ENCODE measurements around the gene CRYGS.

The CRYGS gene

GRCh38 chr3:186493525-186494255, 50.5 kb downstream of the CRYGS start:
- DNase-seq (ENCODE audit: low read depth, low spot score): no peak

GRCh38 chr3:186492385-186492984, 51.7 kb downstream of the CRYGS start:
- no peak for DNase-seq (ENCODE audit: low read depth, low spot score)

GRCh38 chr3:186489507-186489906, 54.7 kb downstream of the CRYGS start:
- DNase-seq (ENCODE audit: low read depth, low spot score): no peak
